PC-9 (cell line): ENCODE results near the gene LRRC7. TPM values are rescaled to one million over a fixed set of nuclear protein-coding genes. Genes with fewer than 3 reads are reported as not detected.

ENCODE experiments used
- BruUV-seq: library from RNA; stranded (reverse); fragments of 400-500 nt; replicated peaks from 2 replicates; lab custom pipeline; 2021; lab: Mats Ljungman, UMichigan
- CTCF ChIA-PET: fragments of 300-600 bp; sonication (Branson Sonifier 250); formaldehyde crosslinking; loops from one replicate; lab custom pipeline; 2022; ENCODE audit warnings: antibody characterized with exemption; lab: Charles Lee
- POLR2A ChIA-PET: fragments of 300-600 bp; sonication (Branson Sonifier 250); formaldehyde crosslinking; loops from one replicate; lab custom pipeline; 2022; ENCODE audit warnings: antibody characterized with exemption; ENCODE audit not compliant: unreplicated experiment; lab: Charles Lee
- DNase-seq, 2 experiments: peaks; one replicate each; pipeline versions ENCODE4 v3.0.0 to v3.0.0-alpha.2; 2015 to 2022; ENCODE audit warnings: mixed read lengths in 1 of 2
- H2AFZ ChIP-seq: fragments of 200-600 bp; sonication (generic); 2 replicates; pipeline ENCODE4 v1.8.1; 2017; ENCODE audit warnings: antibody characterized with exemption
- H3F3A ChIP-seq: fragments of 200-600 bp; sonication (generic); 2 replicates; pipeline ENCODE4 v1.8.1; 2017; ENCODE audit warnings: antibody characterized with exemption, mild to moderate bottlenecking, low read depth; ENCODE audit not compliant: insufficient read depth
- H3K27ac ChIP-seq: fragments of 200-600 bp; sonication (generic); 2 replicates; pipeline ENCODE4 v1.6.1; 2016; ENCODE audit warnings: mixed run types
- H3K27me3 ChIP-seq: fragments of 200-600 bp; sonication (generic); 2 replicates; pipeline ENCODE4 v1.6.1; 2016; ENCODE audit warnings: low read depth, mixed run types; ENCODE audit not compliant: insufficient read depth
- H3K36me3 ChIP-seq: fragments of 200-600 bp; sonication (generic); 2 replicates; pipeline ENCODE4 v1.6.1; 2016; ENCODE audit warnings: low read depth, mixed run types
- H3K4me1 ChIP-seq: fragments of 200-600 bp; sonication (generic); replicated peaks from 2 replicates; pipeline ENCODE4 v1.6.1; 2016; ENCODE audit warnings: mixed run types; ENCODE audit not compliant: insufficient read depth
- H3K4me2 ChIP-seq: fragments of 200-600 bp; sonication (generic); 2 replicates; pipeline ENCODE4 v1.6.1; 2017; ENCODE audit warnings: mixed run types
- H3K4me3 ChIP-seq: fragments of 200-600 bp; sonication (generic); 2 replicates; pipeline ENCODE4 v1.6.1; 2016; ENCODE audit warnings: mixed run types
- H3K79me2 ChIP-seq: fragments of 200-600 bp; sonication (generic); 2 replicates; pipeline ENCODE4 v1.6.1; 2017; ENCODE audit warnings: low read depth, mixed run types
- H3K9me2 ChIP-seq: fragments of 200-600 bp; sonication (generic); 2 replicates; pipeline ENCODE4 v1.8.1; 2017; ENCODE audit warnings: mild to moderate bottlenecking; ENCODE audit not compliant: insufficient read depth
- H3K9me3 ChIP-seq: fragments of 200-600 bp; sonication (generic); 2 replicates; pipeline ENCODE4 v1.8.1; 2016; ENCODE audit warnings: low read depth; ENCODE audit not compliant: insufficient read depth
- H4K20me1 ChIP-seq: fragments of 200-600 bp; sonication (generic); 2 replicates; pipeline ENCODE4 v1.8.1; 2017; ENCODE audit not compliant: insufficient read depth
- CTCF ChIP-seq: fragments of 200-600 bp; sonication (generic); conservative IDR thresholded peaks from 2 replicates; pipeline ENCODE4 v1.6.1; 2017; ENCODE audit warnings: mixed run types, antibody characterized with exemption, mild to moderate bottlenecking, moderate library complexity
- EZH2 ChIP-seq: fragments of 200-600 bp; sonication (generic); IDR thresholded peaks from 2 replicates; pipeline ENCODE4 v1.8.0; 2017; ENCODE audit warnings: antibody characterized with exemption, low read depth
- intact Hi-C: fragments of 100-400 bp; cut with micrococcal nuclease; formaldehyde crosslinking; loops from one replicate; pipeline ENCODE4 v1.10.0; 2022; ENCODE audit not compliant: unreplicated experiment
- total RNA-seq: library from RNA; stranded (reverse); gene quantifications from 2 replicates; pipeline ENCODE4 v1.2.3, GENCODE V29; 2021

LRRC7 gene
- total RNA-seq, 1 experiment from 2014 or later, result not detected

GRCh38 chr1:69572921-69573320 is 5.2 kb downstream of the LRRC7 start:
- CTCF ChIA-PET, result no interaction called here

GRCh38 chr1:69573911-69574310 is 6.2 kb downstream of the LRRC7 start:
- no peaks in the 10 kb centered on the region for H3F3A ChIP-seq
- no peak for DNase-seq
- intact Hi-C loops, result no loop called here
- no TSS peak for BruUV-seq
- no peaks in the 10 kb centered on the region for H3K9me2 ChIP-seq
- no peak overlapping the region for H2AFZ ChIP-seq
- H3K27me3 ChIP-seq, result no peaks in the 10 kb centered on the region
- H3K4me1 ChIP-seq, result no peaks in the 10 kb centered on the region
- H3K4me2 ChIP-seq, result no peak overlapping the region
- H3K36me3 ChIP-seq, result no peaks in the 10 kb centered on the region
- TF ChIP-seq CTCF (no peak), EZH2 (no peak)
- ChIA-PET POLR2A (no interaction called here), CTCF (no interaction called here)
- H3K4me3 ChIP-seq, result no peak overlapping the region; the same call in 1 of the 2 replicates
- H3K79me2 ChIP-seq, result no peaks in the 10 kb centered on the region
- H3K27ac ChIP-seq, result no peak overlapping the region
- H4K20me1 ChIP-seq, result no peaks in the 10 kb centered on the region
- no peaks in the 10 kb centered on the region for H3K9me3 ChIP-seq

More at GRCh38 chr1:69572921-69573320, 5.2 kb downstream of the LRRC7 start:
- BruUV-seq, result no TSS peak
- H3K4me1 ChIP-seq, result no peaks in the 10 kb centered on the region
- TF ChIP-seq CTCF, result no peak
- no peaks in the 10 kb centered on the region for H4K20me1 ChIP-seq
- no peaks in the 10 kb centered on the region for H3F3A ChIP-seq
- no peak for DNase-seq
- no peaks in the 10 kb centered on the region; the same call in 1 of the 2 replicates for H3K27me3 ChIP-seq
- no peaks in the 10 kb centered on the region for H3K79me2 ChIP-seq
- no peaks in the 10 kb centered on the region for H3K9me2 ChIP-seq
- no peak overlapping the region for H3K4me3 ChIP-seq
- intact Hi-C loops, result no loop called here
- POLR2A ChIA-PET, result no interaction called here
- H3K9me3 ChIP-seq, result no peaks in the 10 kb centered on the region
- H3K4me2 ChIP-seq, result no peak overlapping the region
- no peak overlapping the region for H3K27ac ChIP-seq
- H3K36me3 ChIP-seq, result no peaks in the 10 kb centered on the region
- no peak overlapping the region for H2AFZ ChIP-seq

GRCh38 chr1:69585666-69586065 is 17.9 kb downstream of the LRRC7 start:
- no peaks in the 10 kb centered on the region for H3K36me3 ChIP-seq
- H3F3A ChIP-seq, result no peaks in the 10 kb centered on the region
- no peaks in the 10 kb centered on the region for H3K9me2 ChIP-seq
- intact Hi-C loops, result no loop called here
- H3K79me2 ChIP-seq, result no peaks in the 10 kb centered on the region
- no peak overlapping the region for H2AFZ ChIP-seq
- H3K4me3 ChIP-seq, result no peak overlapping the region
- no peak for DNase-seq
- H3K27ac ChIP-seq, result no peak overlapping the region
- H3K27me3 ChIP-seq, result no peaks in the 10 kb centered on the region
- H4K20me1 ChIP-seq, result no peaks in the 10 kb centered on the region
- POLR2A ChIA-PET, result no interaction called here
- H3K9me3 ChIP-seq, result no peaks in the 10 kb centered on the region
- CTCF ChIA-PET, result no interaction called here
- TF ChIP-seq CTCF (no peak), EZH2 (no peak)
- no peaks in the 10 kb centered on the region for H3K4me1 ChIP-seq
- BruUV-seq, result no TSS peak
- no peak overlapping the region for H3K4me2 ChIP-seq
